Choroid plexus epithelial cell (primary cell): ENCODE results near the gene C2orf76.

Source experiments
- DNase-seq: peaks from one replicate; pipeline ENCODE4 v3.0.0-alpha.2; 2010; ENCODE audit warnings: low read depth
- H3K4me3 ChIP-seq: 2 replicates; pipeline ENCODE4 v1.5.1; 2011; ENCODE audit warnings: low read depth, mild to moderate bottlenecking, control low read depth, low read length, moderate library complexity
- CTCF ChIP-seq: conservative IDR thresholded peaks from 2 replicates; pipeline ENCODE4 v1.5.1; 2011; ENCODE audit warnings: low read depth, mild to moderate bottlenecking, control low read depth, inconsistent platforms, low read length, moderate library complexity

Gene C2orf76

GRCh38 chr2:119367472-119368099, 952 bp upstream of the C2orf76 start:
- peak; percentile 12 for DNase-seq
- TF ChIP-seq CTCF: no peak

GRCh38 chr2:119366161-119366648, 429 bp downstream of the C2orf76 start:
- H3K4me3 ChIP-seq: peak overlapping the region; percentile 94
- no peak for TF ChIP-seq CTCF
- peak; percentile 42 for DNase-seq

More at GRCh38 chr2:119367472-119368099, 952 bp upstream of the C2orf76 start:
- peak overlapping the region; percentile 94 for H3K4me3 ChIP-seq

GRCh38 chr2:119365436-119365835, 1.2 kb downstream of the C2orf76 start:
- H3K4me3 ChIP-seq: peak overlapping the region; percentile 94
- no peak for TF ChIP-seq CTCF
- no peak for DNase-seq

- TF ChIP-seq CTCF: no peak
- no peak for DNase-seq
- H3K4me3 ChIP-seq: no peak overlapping the region
Measured at GRCh38 chr2:119364798-119365197, 1.8 kb downstream of the C2orf76 start.

- DNase-seq: no peak
- no peak for TF ChIP-seq CTCF
Measured at GRCh38 chr2:119360423-119360966, 6.1 kb downstream of the C2orf76 start.

GRCh38 chr2:119359774-119360173, 6.9 kb downstream of the C2orf76 start:
- no peak for DNase-seq
- no peak for TF ChIP-seq CTCF
- H3K4me3 ChIP-seq: no peak overlapping the region

More at GRCh38 chr2:119360423-119360966, 6.1 kb downstream of the C2orf76 start:
- no peak overlapping the region for H3K4me3 ChIP-seq

GRCh38 chr2:119354860-119355259, 11.8 kb downstream of the C2orf76 start:
- no peak for DNase-seq
- H3K4me3 ChIP-seq: no peak overlapping the region
- no peak for TF ChIP-seq CTCF
